Stimulated activated CD4-positive, alpha-beta T cell treated with anti-CD3 and anti-CD28 coated beads, TNF-alpha, amount 100 ng/mL, for 24 hours (primary cell): ENCODE results near the gene GSTM3.
"Not testable (repeated sequence)": the region's sequence is repeated elsewhere in the genome, so short reads cannot be mapped to it uniquely, and the experiment has no call there.

Source experiments
- DNase-seq, 3 experiments: peaks; one replicate each; pipeline ENCODE4 v3.0.0-alpha.2; 2020; ENCODE audit warnings: low read depth in 3 of 3

The GSTM3 gene

GRCh38 chr1:109697861-109698260 is 43.0 kb downstream of the GSTM3 start:
- not testable (repeated sequence) for DNase-seq

GRCh38 chr1:109697066-109697465 is 43.8 kb downstream of the GSTM3 start:
- DNase-seq: no peak

- not testable (repeated sequence) for DNase-seq
These were observed 45.7 kb downstream of the GSTM3 start for GRCh38 chr1:109695138-109695537.

DNA sequence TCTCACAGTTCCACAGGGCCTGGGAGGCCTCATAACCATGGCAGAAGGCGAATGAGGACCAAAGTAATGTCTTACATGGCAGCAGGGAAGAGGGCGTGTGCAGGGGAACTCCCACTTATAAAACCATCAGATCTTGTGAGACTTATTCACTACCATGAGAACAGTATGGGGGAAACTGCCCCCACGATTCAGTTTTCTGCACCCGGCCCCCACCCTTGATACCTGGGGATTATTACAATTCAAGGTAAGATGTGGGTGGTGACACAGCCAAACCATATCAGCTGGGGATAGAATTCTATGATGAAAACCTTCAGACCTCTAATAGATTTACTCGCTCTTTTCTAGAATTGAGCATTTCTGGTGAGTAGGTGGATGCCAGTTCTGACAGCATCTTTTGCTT is 46.4 kb downstream of the GSTM3 start:
- not testable (repeated sequence) for DNase-seq

DNA sequence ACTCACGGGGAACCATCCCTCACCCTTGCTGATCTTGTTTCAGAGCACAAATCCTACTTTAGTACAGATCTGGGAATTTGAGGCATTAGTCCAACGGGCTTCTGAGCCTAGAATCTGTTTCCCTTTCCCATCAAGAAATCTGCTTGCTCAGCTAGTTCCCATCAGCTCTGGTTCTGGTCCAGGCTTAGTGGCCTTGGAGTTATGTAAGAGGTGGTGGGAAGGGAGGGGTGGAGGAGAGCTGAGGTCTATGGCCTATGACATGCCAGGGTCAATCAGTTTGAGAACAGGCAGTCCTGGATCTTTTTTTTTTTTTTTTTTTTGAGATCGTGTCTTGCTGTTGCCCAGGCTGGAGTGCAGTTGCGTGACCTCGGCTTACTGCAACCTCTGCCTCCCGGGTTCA is 49.1 kb downstream of the GSTM3 start:
- no peak for DNase-seq

GRCh38 chr1:109689844-109690405 is 50.9 kb downstream of the GSTM3 start:
- no peak for DNase-seq

GRCh38 chr1:109687641-109688499 is 53.0 kb downstream of the GSTM3 start, which contains the start of gene GSTM1:
Gene GSTM1 (plus strand): TSS chr1:109687817. CDS start chr1:109687874, 57 bp downstream.
- peak in 1 of 3 experiments; percentile 40 for DNase-seq

- DNase-seq: not testable (repeated sequence)
These were observed 53.7 kb downstream of the GSTM3 start for GRCh38 chr1:109687109-109687508.

GRCh38 chr1:109685890-109686289 is 54.9 kb downstream of the GSTM3 start:
- not testable (repeated sequence) for DNase-seq

DNA sequence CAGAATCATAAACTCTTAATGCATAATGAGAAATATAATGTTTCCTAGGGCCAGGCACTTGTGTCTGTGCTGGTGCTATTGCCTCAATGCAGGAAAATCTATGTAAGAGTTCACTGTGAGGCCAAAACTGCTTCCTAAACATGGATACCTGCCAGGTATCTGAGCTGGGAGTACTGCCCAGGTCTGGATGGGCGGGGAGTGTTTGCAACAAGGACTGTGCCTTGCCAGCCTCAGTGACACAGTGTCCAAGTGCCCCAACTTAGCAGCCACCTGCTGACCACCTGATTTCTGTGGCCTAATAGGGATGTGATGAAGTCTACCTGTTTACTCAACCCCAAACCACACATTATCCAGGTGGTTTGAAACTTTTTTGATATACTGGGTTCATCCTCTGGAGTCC is 55.4 kb downstream of the GSTM3 start:
- not testable (repeated sequence) for DNase-seq

DNA sequence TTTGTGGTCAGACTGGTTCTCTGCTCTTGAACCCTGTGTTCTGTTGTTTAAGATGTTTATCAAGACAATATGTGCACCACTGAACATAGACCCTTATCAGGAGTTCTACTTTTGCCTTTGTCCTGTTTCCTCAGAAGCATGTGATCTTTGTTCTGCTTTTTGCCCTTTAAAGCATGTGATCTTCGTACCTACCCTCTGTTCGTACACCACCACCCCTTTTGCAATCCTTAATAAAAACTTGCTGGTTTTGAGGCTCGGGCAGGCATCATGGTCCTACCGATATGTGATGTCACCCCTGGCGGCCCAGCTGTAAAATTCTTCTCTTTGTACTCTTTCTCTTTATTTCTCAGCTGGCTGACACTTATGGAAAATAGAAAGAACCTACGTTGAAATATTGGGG is 56.1 kb downstream of the GSTM3 start:
- not testable (repeated sequence) for DNase-seq
